ENCODE results near the gene BAZ2B. TPM values are rescaled to one million over a fixed set of nuclear protein-coding genes. Genes with fewer than 3 reads are reported as not detected.

The BAZ2B gene
- polyA plus RNA-seq, 1 donor from 2014 or later: 150 TPM

GRCh38 chr2:159292157-159292556 lies 324.2 kb downstream of the BAZ2B start:
- Histone ChIP-seq H3F3A (ENCODE audit: insufficient read depth, low read length, poor library complexity, severe bottlenecking) (no peaks in the 10 kb centered on the region), H3K27me3 (ENCODE audit: insufficient read depth, low read depth, low read length) (no peaks in the 10 kb centered on the region), H3K9ac (ENCODE audit: low read length) (no peak overlapping the region), H3K4me2 (ENCODE audit: low read length) (no peak overlapping the region), H3K79me2 (replicated peaks; ENCODE audit: insufficient read depth, low read length) (no peaks in the 10 kb centered on the region), H3K9me2 (ENCODE audit: insufficient read depth, low read length) (no peaks in the 10 kb centered on the region), H3K36me3 (ENCODE audit: insufficient read depth, low read length) (no peaks in the 10 kb centered on the region), H3K4me3 (ENCODE audit: low read length) (no peak overlapping the region), H2AFZ (ENCODE audit: low read depth, low read length) (no peak overlapping the region), H3K27ac (ENCODE audit: low read length) (no peak overlapping the region), H4K20me1 (ENCODE audit: insufficient read depth) (no peaks in the 10 kb centered on the region), H3K9me3 (ENCODE audit: low read length) (no peaks in the 10 kb centered on the region)
- no peak for TF ChIP-seq EZH2 (IDR thresholded peaks at IDR 0.05; ENCODE audit: borderline replicate concordance, insufficient read depth, low read length, poor library complexity, severe bottlenecking)
- no peak for TF ChIP-seq TAF1 (IDR thresholded peaks at IDR 0.05; ENCODE audit: low read depth)
- no peak for TF ChIP-seq MXI1 (conservative IDR thresholded peaks at IDR 0.05; ENCODE audit: poor library complexity, severe bottlenecking)
- no peak for TF ChIP-seq POLR2AphosphoS5 (IDR thresholded peaks at IDR 0.05)
- TF ChIP-seq RAD21 (conservative IDR thresholded peaks at IDR 0.05): no peak
- TF ChIP-seq EP300 (conservative IDR thresholded peaks at IDR 0.05; ENCODE audit: poor library complexity, severe bottlenecking): no peak
- TF ChIP-seq, protein P1, sequence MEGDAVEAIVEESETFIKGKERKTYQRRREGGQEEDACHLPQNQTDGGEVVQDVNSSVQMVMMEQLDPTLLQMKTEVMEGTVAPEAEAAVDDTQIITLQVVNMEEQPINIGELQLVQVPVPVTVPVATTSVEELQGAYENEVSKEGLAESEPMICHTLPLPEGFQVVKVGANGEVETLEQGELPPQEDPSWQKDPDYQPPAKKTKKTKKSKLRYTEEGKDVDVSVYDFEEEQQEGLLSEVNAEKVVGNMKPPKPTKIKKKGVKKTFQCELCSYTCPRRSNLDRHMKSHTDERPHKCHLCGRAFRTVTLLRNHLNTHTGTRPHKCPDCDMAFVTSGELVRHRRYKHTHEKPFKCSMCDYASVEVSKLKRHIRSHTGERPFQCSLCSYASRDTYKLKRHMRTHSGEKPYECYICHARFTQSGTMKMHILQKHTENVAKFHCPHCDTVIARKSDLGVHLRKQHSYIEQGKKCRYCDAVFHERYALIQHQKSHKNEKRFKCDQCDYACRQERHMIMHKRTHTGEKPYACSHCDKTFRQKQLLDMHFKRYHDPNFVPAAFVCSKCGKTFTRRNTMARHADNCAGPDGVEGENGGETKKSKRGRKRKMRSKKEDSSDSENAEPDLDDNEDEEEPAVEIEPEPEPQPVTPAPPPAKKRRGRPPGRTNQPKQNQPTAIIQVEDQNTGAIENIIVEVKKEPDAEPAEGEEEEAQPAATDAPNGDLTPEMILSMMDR (IDR thresholded peaks at IDR 0.05; ENCODE audit: poor library complexity, severe bottlenecking): no peak
- TF ChIP-seq REST (IDR thresholded peaks at IDR 0.05; ENCODE audit: borderline replicate concordance): no peak
- no peak for TF ChIP-seq SMC3 (conservative IDR thresholded peaks at IDR 0.05; ENCODE audit: poor library complexity)

- Histone ChIP-seq H2AFZ (ENCODE audit: low read depth, low read length) (no peak overlapping the region), H4K20me1 (ENCODE audit: insufficient read depth) (no peaks in the 10 kb centered on the region), H3K27ac (ENCODE audit: low read length) (no peak overlapping the region), H3K4me3 (ENCODE audit: low read length) (no peak overlapping the region), H3K9me2 (ENCODE audit: insufficient read depth, low read length) (no peaks in the 10 kb centered on the region), H3K9ac (ENCODE audit: low read length) (no peak overlapping the region), H3K9me3 (ENCODE audit: low read length) (no peaks in the 10 kb centered on the region), H3K36me3 (ENCODE audit: insufficient read depth, low read length) (no peaks in the 10 kb centered on the region), H3K79me2 (replicated peaks; ENCODE audit: insufficient read depth, low read length) (no peaks in the 10 kb centered on the region), H3F3A (ENCODE audit: insufficient read depth, low read length, poor library complexity, severe bottlenecking) (no peaks in the 10 kb centered on the region), H3K4me2 (ENCODE audit: low read length) (no peak overlapping the region), H3K27me3 (ENCODE audit: insufficient read depth, low read depth, low read length) (no peaks in the 10 kb centered on the region)
- TF ChIP-seq EZH2 (IDR thresholded peaks at IDR 0.05; ENCODE audit: borderline replicate concordance, insufficient read depth, low read length, poor library complexity, severe bottlenecking) (no peak), SMC3 (conservative IDR thresholded peaks at IDR 0.05; ENCODE audit: poor library complexity) (no peak), RAD21 (conservative IDR thresholded peaks at IDR 0.05) (no peak), REST (IDR thresholded peaks at IDR 0.05; ENCODE audit: borderline replicate concordance) (no peak), MXI1 (conservative IDR thresholded peaks at IDR 0.05; ENCODE audit: poor library complexity, severe bottlenecking) (no peak), EP300 (conservative IDR thresholded peaks at IDR 0.05; ENCODE audit: poor library complexity, severe bottlenecking) (no peak), TAF1 (IDR thresholded peaks at IDR 0.05; ENCODE audit: low read depth) (no peak), POLR2AphosphoS5 (IDR thresholded peaks at IDR 0.05) (no peak)
- TF ChIP-seq, protein P1 (IDR thresholded peaks at IDR 0.05; ENCODE audit: poor library complexity, severe bottlenecking): no peak
Measured at GRCh38 chr2:159290289-159290907, 325.9 kb downstream of the BAZ2B start.
